Natural killer cell (primary cell): Measurements from ENCODE around the gene ANXA11. TPM values are rescaled to one million over a fixed set of nuclear protein-coding genes. Genes with fewer than 3 reads are reported as not detected.
A peak's percentile ranks its signal among the peaks of the same experiment; 100 is the strongest.

Source experiments
- ATAC-seq, 3 donors: fragments of 150-1000 bp in 2 of 3; fragments of 200-7000 bp in 1 of 3; cut with Tn5 transposase; 1 replicate in 1 of 3; 2 replicates in 2 of 3; pipeline ENCODE4 v1.10.0; 2021; ENCODE audit warnings: mild to moderate bottlenecking in 2 of 3, moderate library complexity in 2 of 3
- DNase-seq, 2 donors: peaks; one replicate each; pipeline versions ENCODE4 v3.0.0 to v3.0.0-alpha.2; 2013 to 2021; ENCODE audit warnings: mixed read lengths in 1 of 2
- H3K27ac ChIP-seq: one replicate; pipeline ENCODE4 v1.5.1; 2013; ENCODE audit warnings: mild to moderate bottlenecking, low read length
- H3K27me3 ChIP-seq: one replicate; pipeline ENCODE4 v1.6.1; 2013; ENCODE audit warnings: low read length; ENCODE audit not compliant: control insufficient read depth, insufficient read depth
- H3K36me3 ChIP-seq: one replicate; pipeline ENCODE4 v1.6.1; 2013; ENCODE audit warnings: low read length; ENCODE audit not compliant: control insufficient read depth, insufficient read depth
- H3K4me1 ChIP-seq: one replicate; pipeline ENCODE4 v1.6.1; 2013; ENCODE audit warnings: low read length; ENCODE audit not compliant: control insufficient read depth, insufficient read depth
- H3K4me3 ChIP-seq: one replicate; pipeline ENCODE4 v1.5.1; 2013; ENCODE audit warnings: low read length
- H3K9me3 ChIP-seq: one replicate; pipeline ENCODE4 v1.6.1; 2013; ENCODE audit warnings: low read length; ENCODE audit not compliant: control insufficient read depth, insufficient read depth
- H3K27ac Mint-ChIP-seq, 2 donors: one replicate each; pipeline ENCODE4 v1.8.0; 2022; ENCODE audit warnings: mild to moderate bottlenecking in 2 of 2, mixed read lengths in 2 of 2, moderate library complexity in 1 of 2
- H3K27me3 Mint-ChIP-seq, 2 donors: one replicate each; pipeline ENCODE4 v1.8.0; 2022; ENCODE audit warnings: low read depth in 2 of 2, mixed read lengths in 2 of 2
- H3K36me3 Mint-ChIP-seq: one replicate; pipeline ENCODE4 v1.8.0; 2022; ENCODE audit warnings: mixed read lengths
- H3K4me1 Mint-ChIP-seq, 2 donors: one replicate each; pipeline ENCODE4 v1.8.0; 2022; ENCODE audit warnings: mixed read lengths in 2 of 2
- H3K4me3 Mint-ChIP-seq: one replicate; pipeline ENCODE4 v1.8.0; 2022; ENCODE audit warnings: mild to moderate bottlenecking, moderate library complexity, mixed read lengths
- H3K9me3 Mint-ChIP-seq, 2 donors: one replicate each; pipeline ENCODE4 v1.8.0; 2022; ENCODE audit warnings: mixed read lengths in 2 of 2
- CTCF ChIP-seq: fragments of 200-600 bp; IDR thresholded peaks from one replicate; pipeline ENCODE4 v1.8.0; 2022; ENCODE audit warnings: antibody characterized with exemption
- WGBS: methylation state at CpG from one replicate; pipeline ENCODE4 v1.1.7; 2013; ENCODE audit warnings: missing lambda C conversion rate; ENCODE audit not compliant: insufficient coverage; 5-methylcytosine and 5-hydroxymethylcytosine counted together
- intact Hi-C: fragments of 100-400 bp; cut with micrococcal nuclease; formaldehyde crosslinking; loops from one replicate; pipeline ENCODE4 v1.14.2; 2022
- total RNA-seq, 4 donors: library from RNA; stranded (reverse); fragments of 120-200 nt in 1 of 4; gene quantifications; one replicate each; pipeline versions ENCODE4 v1.2.3 to v1.2.4, GENCODE V29; 2013 to 2022

ANXA11 gene
- total RNA-seq, 3 donors from 2014 or later (not counting 1 experiment from before 2014, with no cell fraction given), result 213 to 264 (median 245) TPM

- no peak for TF ChIP-seq CTCF
- Histone ChIP-seq H3K4me1 (no peaks in the 10 kb centered on the region), H3K36me3 (peaks cover 91% of the 10 kb centered on the region), H3K27me3 (no peaks in the 10 kb centered on the region), H3K4me3 (no peak overlapping the region), H3K9me3 (no peaks in the 10 kb centered on the region), H3K27ac (no peak overlapping the region)
- peaks cover 26% of the 10 kb centered on the region for H3K36me3 Mint-ChIP-seq
- intact Hi-C loops, result no loop called here
- H3K9me3 Mint-ChIP-seq, result no peaks in the 10 kb centered on the region
- DNase-seq (no peak), ATAC-seq (no peak)
- 89% methylated on average over 9 of the region's 9 CpGs for WGBS
- H3K4me1 Mint-ChIP-seq, result peaks cover 11 to 19% of the 10 kb centered on the region in 2 donors
- H3K27ac Mint-ChIP-seq, result peak overlapping the region; percentile 8 to 82
- no peak overlapping the region for H3K4me3 Mint-ChIP-seq
- H3K27me3 Mint-ChIP-seq, result no peaks in the 10 kb centered on the region
These were observed 46.0 kb downstream of the ANXA11 start for GRCh38 chr10:80159166-80159873.

- H3K9me3 Mint-ChIP-seq, result no peaks in the 10 kb centered on the region
- H3K27ac Mint-ChIP-seq, result no peak overlapping the region
- no peak for ATAC-seq
- no peaks in the 10 kb centered on the region for H3K9me3 ChIP-seq
- TF ChIP-seq CTCF, result no peak
- H3K36me3 ChIP-seq, result peaks cover 89% of the 10 kb centered on the region
- H3K4me3 Mint-ChIP-seq, result no peak overlapping the region
- peaks cover 5 to 19% of the 10 kb centered on the region in 2 donors for H3K4me1 Mint-ChIP-seq
- H3K36me3 Mint-ChIP-seq, result peaks cover 25% of the 10 kb centered on the region
- no peaks in the 10 kb centered on the region for H3K27me3 ChIP-seq
- no peak overlapping the region for H3K4me3 ChIP-seq
- intact Hi-C loops, result no loop called here
- no peak overlapping the region for H3K27ac ChIP-seq
- H3K4me1 ChIP-seq, result no peaks in the 10 kb centered on the region
- no peak for DNase-seq
- WGBS, result 82% methylated on average over 12 of the region's 14 CpGs
- no peaks in the 10 kb centered on the region for H3K27me3 Mint-ChIP-seq
These were observed 46.7 kb downstream of the ANXA11 start for GRCh38 chr10:80158598-80159127.

GRCh38 chr10:80158126-80158525 is 47.2 kb downstream of the ANXA11 start:
- intact Hi-C loops, result no loop called here
- H3K27ac Mint-ChIP-seq, result peak overlapping the region in 1 of 2 donors; percentile 45
- no peaks in the 10 kb centered on the region for H3K9me3 Mint-ChIP-seq
- H3K4me1 Mint-ChIP-seq, result peaks cover 0 to 24% of the 10 kb centered on the region in 2 donors
- H3K4me3 Mint-ChIP-seq, result no peak overlapping the region
- peaks cover 20% of the 10 kb centered on the region for H3K36me3 Mint-ChIP-seq
- H3K36me3 ChIP-seq, result peaks cover 89% of the 10 kb centered on the region
- WGBS, result 97% methylated on average over 5 of the region's 5 CpGs
- H3K27me3 ChIP-seq, result no peaks in the 10 kb centered on the region
- H3K27ac ChIP-seq, result no peak overlapping the region
- no peaks in the 10 kb centered on the region for H3K9me3 ChIP-seq
- TF ChIP-seq CTCF, result no peak
- H3K27me3 Mint-ChIP-seq, result no peaks in the 10 kb centered on the region
- DNase-seq (no peak), ATAC-seq (no peak)
- H3K4me3 ChIP-seq, result no peak overlapping the region
- no peaks in the 10 kb centered on the region for H3K4me1 ChIP-seq
